Measurements from ENCODE around the gene MRI1.

DNA sequence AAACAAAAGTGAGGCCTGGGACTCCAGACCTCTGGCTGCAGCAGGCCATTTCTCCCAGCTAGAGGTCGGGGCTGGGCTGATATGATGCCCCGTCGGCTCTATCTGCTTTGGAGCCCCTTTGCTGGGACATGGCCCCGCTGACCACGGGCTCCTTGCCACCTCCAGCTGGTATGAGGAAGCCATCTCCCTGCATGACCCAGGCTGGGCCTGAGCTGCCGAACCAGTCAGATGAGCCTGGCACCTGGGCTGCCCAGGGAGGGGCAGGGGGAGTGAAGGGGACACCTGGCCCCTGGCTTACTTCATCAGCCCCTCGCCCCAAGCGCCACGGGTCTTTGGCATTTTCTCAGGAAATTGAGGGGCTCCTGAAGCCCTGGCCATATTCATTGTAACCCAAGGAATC, 38.7 kb downstream of the MRI1 start:
- no peak for TF ChIP-seq MXI1 (conservative IDR thresholded peaks at IDR 0.05; ENCODE audit: poor library complexity, severe bottlenecking)
- TF ChIP-seq, protein P1, sequence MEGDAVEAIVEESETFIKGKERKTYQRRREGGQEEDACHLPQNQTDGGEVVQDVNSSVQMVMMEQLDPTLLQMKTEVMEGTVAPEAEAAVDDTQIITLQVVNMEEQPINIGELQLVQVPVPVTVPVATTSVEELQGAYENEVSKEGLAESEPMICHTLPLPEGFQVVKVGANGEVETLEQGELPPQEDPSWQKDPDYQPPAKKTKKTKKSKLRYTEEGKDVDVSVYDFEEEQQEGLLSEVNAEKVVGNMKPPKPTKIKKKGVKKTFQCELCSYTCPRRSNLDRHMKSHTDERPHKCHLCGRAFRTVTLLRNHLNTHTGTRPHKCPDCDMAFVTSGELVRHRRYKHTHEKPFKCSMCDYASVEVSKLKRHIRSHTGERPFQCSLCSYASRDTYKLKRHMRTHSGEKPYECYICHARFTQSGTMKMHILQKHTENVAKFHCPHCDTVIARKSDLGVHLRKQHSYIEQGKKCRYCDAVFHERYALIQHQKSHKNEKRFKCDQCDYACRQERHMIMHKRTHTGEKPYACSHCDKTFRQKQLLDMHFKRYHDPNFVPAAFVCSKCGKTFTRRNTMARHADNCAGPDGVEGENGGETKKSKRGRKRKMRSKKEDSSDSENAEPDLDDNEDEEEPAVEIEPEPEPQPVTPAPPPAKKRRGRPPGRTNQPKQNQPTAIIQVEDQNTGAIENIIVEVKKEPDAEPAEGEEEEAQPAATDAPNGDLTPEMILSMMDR (IDR thresholded peaks at IDR 0.05; ENCODE audit: poor library complexity, severe bottlenecking) = no peak
- TF ChIP-seq EZH2 (IDR thresholded peaks at IDR 0.05; ENCODE audit: borderline replicate concordance, insufficient read depth, low read length, poor library complexity, severe bottlenecking) = no peak
- no peak for TF ChIP-seq SMC3 (conservative IDR thresholded peaks at IDR 0.05; ENCODE audit: poor library complexity)
- TF ChIP-seq, protein P2, sequence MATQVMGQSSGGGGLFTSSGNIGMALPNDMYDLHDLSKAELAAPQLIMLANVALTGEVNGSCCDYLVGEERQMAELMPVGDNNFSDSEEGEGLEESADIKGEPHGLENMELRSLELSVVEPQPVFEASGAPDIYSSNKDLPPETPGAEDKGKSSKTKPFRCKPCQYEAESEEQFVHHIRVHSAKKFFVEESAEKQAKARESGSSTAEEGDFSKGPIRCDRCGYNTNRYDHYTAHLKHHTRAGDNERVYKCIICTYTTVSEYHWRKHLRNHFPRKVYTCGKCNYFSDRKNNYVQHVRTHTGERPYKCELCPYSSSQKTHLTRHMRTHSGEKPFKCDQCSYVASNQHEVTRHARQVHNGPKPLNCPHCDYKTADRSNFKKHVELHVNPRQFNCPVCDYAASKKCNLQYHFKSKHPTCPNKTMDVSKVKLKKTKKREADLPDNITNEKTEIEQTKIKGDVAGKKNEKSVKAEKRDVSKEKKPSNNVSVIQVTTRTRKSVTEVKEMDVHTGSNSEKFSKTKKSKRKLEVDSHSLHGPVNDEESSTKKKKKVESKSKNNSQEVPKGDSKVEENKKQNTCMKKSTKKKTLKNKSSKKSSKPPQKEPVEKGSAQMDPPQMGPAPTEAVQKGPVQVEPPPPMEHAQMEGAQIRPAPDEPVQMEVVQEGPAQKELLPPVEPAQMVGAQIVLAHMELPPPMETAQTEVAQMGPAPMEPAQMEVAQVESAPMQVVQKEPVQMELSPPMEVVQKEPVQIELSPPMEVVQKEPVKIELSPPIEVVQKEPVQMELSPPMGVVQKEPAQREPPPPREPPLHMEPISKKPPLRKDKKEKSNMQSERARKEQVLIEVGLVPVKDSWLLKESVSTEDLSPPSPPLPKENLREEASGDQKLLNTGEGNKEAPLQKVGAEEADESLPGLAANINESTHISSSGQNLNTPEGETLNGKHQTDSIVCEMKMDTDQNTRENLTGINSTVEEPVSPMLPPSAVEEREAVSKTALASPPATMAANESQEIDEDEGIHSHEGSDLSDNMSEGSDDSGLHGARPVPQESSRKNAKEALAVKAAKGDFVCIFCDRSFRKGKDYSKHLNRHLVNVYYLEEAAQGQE (IDR thresholded peaks at IDR 0.05; ENCODE audit: borderline replicate concordance) = no peak

All from neural cell (in vitro differentiated cells).